Camera-type eye (tissue), 1 donor: ENCODE measurements around the gene TBC1D5. TPM values are rescaled to one million over a fixed set of nuclear protein-coding genes. Genes with fewer than 3 reads are reported as not detected.

Experiments used
- total RNA-seq: library from RNA; depleted of rRNA; stranded (reverse); fragments of >200 nt; gene quantifications from one replicate; pipeline ENCODE4 v1.2.3, GENCODE V29; 2014

The TBC1D5 gene
- 176 TPM for total RNA-seq

GRCh38 chr3:17742102-17742879 is at the start of gene TBC1D5:
Gene TBC1D5 (minus strand): TSS chr3:17742631. CDS start chr3:17508570, 234,061 bp downstream.

